ENCODE results near the gene GHITM. TPM values are rescaled to one million over a fixed set of nuclear protein-coding genes. Genes with fewer than 3 reads are reported as not detected.

Gene GHITM
- total and polyA plus RNA-seq, 2 donors from 2014 or later, result 134 to 376 TPM

GRCh38 chr10:84159076-84159685 lies 19.9 kb downstream of the GHITM start:
- TF ChIP-seq CTCF (IDR thresholded peaks at IDR 0.05; ENCODE audit: borderline replicate concordance, extremely low read depth, insufficient read depth), result no peak
- intact Hi-C loops (cut with DNase I), result no loop called here
- Histone ChIP-seq H3K27ac (ENCODE audit: low read depth in 2 of 2, low read length in 2 of 2) (no peak overlapping the region), H3K4me3 (ENCODE audit: low read length in 3 of 3) (peak overlapping the region in 1 of 3 donors; percentile 17), H3K9me3 (ENCODE audit: control insufficient read depth in 2 of 3, insufficient read depth in 1 of 3, low read length in 3 of 3) (no peaks in the 10 kb centered on the region), H3K9ac (ENCODE audit: low read length in 3 of 3) (no peak overlapping the region), H3K27me3 (ENCODE audit: control insufficient read depth, insufficient read depth, low read length) (no peaks in the 10 kb centered on the region), H3K4me1 (ENCODE audit: control insufficient read depth in 2 of 3, insufficient read depth in 2 of 3, low read depth in 1 of 3, low read length in 3 of 3) (peaks cover 0 to 2% (median 0%) of the 10 kb centered on the region in 3 donors), H3K36me3 (ENCODE audit: control insufficient read depth in 2 of 3, insufficient read depth in 3 of 3, low read length in 3 of 3) (peaks cover 0 to 8% (median 8%) of the 10 kb centered on the region in 3 donors)
- DNase-seq (no peak), FAIRE-seq (no peak)

DNA sequence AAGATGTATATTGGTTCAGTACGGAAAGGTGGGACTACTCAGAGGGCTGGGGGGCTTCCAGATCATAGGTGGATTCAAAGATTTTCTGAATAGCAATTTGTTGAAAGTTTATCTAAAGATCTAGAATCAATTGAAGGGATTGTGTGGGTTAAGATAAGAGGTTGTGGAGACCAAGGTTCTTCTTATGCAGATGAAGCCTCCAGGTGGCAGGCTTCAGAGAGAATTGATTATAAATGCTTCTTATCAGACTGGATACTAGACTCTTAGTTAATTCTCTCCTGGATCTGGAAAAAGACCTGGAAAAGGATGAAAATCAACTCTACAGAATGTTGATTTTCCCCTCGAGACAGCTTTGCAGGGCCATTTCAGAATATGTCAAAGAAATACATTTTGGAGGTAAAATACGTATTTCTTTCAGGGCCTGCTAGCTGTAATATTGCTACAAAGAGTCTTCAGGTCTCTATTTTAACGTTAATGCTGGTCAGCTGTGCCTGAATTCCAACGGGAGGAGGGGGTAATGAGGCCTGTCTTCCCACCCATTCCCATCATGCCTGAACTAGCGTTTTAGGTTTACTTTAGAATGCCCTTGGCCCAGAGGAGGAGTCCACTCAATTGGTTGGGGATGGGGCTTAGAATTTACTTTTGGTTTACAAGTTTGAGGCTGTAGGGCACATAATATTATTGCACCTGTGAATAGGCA lies 21.5 kb downstream of the GHITM start:
- Histone ChIP-seq H3K4me3 (ENCODE audit: low read length in 3 of 3) (no peak overlapping the region), H3K9ac (ENCODE audit: low read length in 3 of 3) (no peak overlapping the region), H3K36me3 (ENCODE audit: control insufficient read depth in 2 of 3, insufficient read depth in 3 of 3, low read length in 3 of 3) (peaks cover 0 to 2% (median 0%) of the 10 kb centered on the region in 3 donors), H3K27ac (ENCODE audit: low read depth in 2 of 2, low read length in 2 of 2) (no peak overlapping the region), H3K4me1 (ENCODE audit: control insufficient read depth in 2 of 3, insufficient read depth in 2 of 3, low read depth in 1 of 3, low read length in 3 of 3) (peaks cover 0 to 2% (median 0%) of the 10 kb centered on the region in 3 donors), H3K27me3 (ENCODE audit: control insufficient read depth, insufficient read depth, low read length) (no peaks in the 10 kb centered on the region), H3K9me3 (ENCODE audit: control insufficient read depth in 2 of 3, insufficient read depth in 1 of 3, low read length in 3 of 3) (no peaks in the 10 kb centered on the region)
- TF ChIP-seq CTCF (IDR thresholded peaks at IDR 0.05; ENCODE audit: borderline replicate concordance, extremely low read depth, insufficient read depth), result no peak
- intact Hi-C loops (cut with DNase I), result no loop called here
- FAIRE-seq (no peak), DNase-seq (peak in 1 of 5 donors; percentile 21)

GRCh38 chr10:84163996-84164395 lies 24.7 kb downstream of the GHITM start:
- Histone ChIP-seq H3K4me3 (ENCODE audit: low read length in 3 of 3) (no peak overlapping the region), H3K9ac (ENCODE audit: low read length in 3 of 3) (no peak overlapping the region), H3K9me3 (ENCODE audit: control insufficient read depth in 2 of 3, insufficient read depth in 1 of 3, low read length in 3 of 3) (no peaks in the 10 kb centered on the region), H3K27ac (ENCODE audit: low read depth in 2 of 2, low read length in 2 of 2) (no peak overlapping the region), H3K27me3 (ENCODE audit: control insufficient read depth, insufficient read depth, low read length) (no peaks in the 10 kb centered on the region), H3K36me3 (ENCODE audit: control insufficient read depth in 2 of 3, insufficient read depth in 3 of 3, low read length in 3 of 3) (no peaks in the 10 kb centered on the region), H3K4me1 (ENCODE audit: control insufficient read depth in 2 of 3, insufficient read depth in 2 of 3, low read depth in 1 of 3, low read length in 3 of 3) (peaks cover 0 to 4% (median 0%) of the 10 kb centered on the region in 3 donors)
- intact Hi-C loops (cut with DNase I), result no loop called here
- no peak for TF ChIP-seq CTCF (IDR thresholded peaks at IDR 0.05; ENCODE audit: borderline replicate concordance, extremely low read depth, insufficient read depth)
- DNase-seq (no peak), FAIRE-seq (no peak)

Data from kidney (tissue), 14 donors.